Calu3 (cell line): Measurements from ENCODE around the gene ZCCHC8. TPM values are rescaled to one million over a fixed set of nuclear protein-coding genes. Genes with fewer than 3 reads are reported as not detected.

Experiments
- BruUV-seq: library from RNA; stranded (reverse); fragments of 400-500 nt; replicated peaks from 2 replicates; lab custom pipeline; 2021; lab: Mats Ljungman, UMichigan
- CTCF ChIA-PET: fragments of 300-600 bp; sonication (Branson Sonifier 250); formaldehyde crosslinking; loops from one replicate; lab custom pipeline; 2022; ENCODE audit warnings: antibody characterized with exemption; lab: Charles Lee
- DNase-seq: peaks from one replicate; pipeline ENCODE4 v3.0.0; 2022
- H3K27ac Mint-ChIP-seq: one replicate; pipeline ENCODE4 v1.8.0; 2022; ENCODE audit warnings: mixed read lengths; ENCODE audit not compliant: unreplicated experiment
- H3K27me3 Mint-ChIP-seq: one replicate; pipeline ENCODE4 v1.8.0; 2022; ENCODE audit warnings: mixed read lengths; ENCODE audit not compliant: unreplicated experiment
- H3K36me3 Mint-ChIP-seq: one replicate; pipeline ENCODE4 v1.8.0; 2022; ENCODE audit warnings: mild to moderate bottlenecking, moderate library complexity, mixed read lengths; ENCODE audit not compliant: insufficient read depth, unreplicated experiment
- H3K4me1 Mint-ChIP-seq: one replicate; pipeline ENCODE4 v1.8.0; 2022; ENCODE audit warnings: mild to moderate bottlenecking, low read depth, mixed read lengths; ENCODE audit not compliant: unreplicated experiment
- H3K4me3 Mint-ChIP-seq: one replicate; pipeline ENCODE4 v1.8.0; 2022; ENCODE audit warnings: mild to moderate bottlenecking, low read depth, moderate library complexity, mixed read lengths; ENCODE audit not compliant: unreplicated experiment
- H3K9me3 Mint-ChIP-seq: one replicate; pipeline ENCODE4 v1.8.0; 2022; ENCODE audit warnings: low read depth, mixed read lengths; ENCODE audit not compliant: unreplicated experiment
- intact Hi-C: fragments of 100-400 bp; cut with micrococcal nuclease; formaldehyde crosslinking; loops from one replicate; pipeline ENCODE4 v1.10.0; 2022; ENCODE audit not compliant: unreplicated experiment
- total RNA-seq: library from RNA; stranded (reverse); gene quantifications from 2 replicates; pipeline ENCODE4 v1.2.3, GENCODE V29; 2022
- TF ChIP-seq, protein P1 (sequence below): fragments of 200-600 bp; IDR thresholded peaks from one replicate; pipeline ENCODE4 v1.8.0; 2022; ENCODE audit warnings: antibody characterized with exemption; ENCODE audit not compliant: unreplicated experiment

The ZCCHC8 gene
- total RNA-seq, 1 experiment from 2014 or later, result 46.6 TPM

DNA sequence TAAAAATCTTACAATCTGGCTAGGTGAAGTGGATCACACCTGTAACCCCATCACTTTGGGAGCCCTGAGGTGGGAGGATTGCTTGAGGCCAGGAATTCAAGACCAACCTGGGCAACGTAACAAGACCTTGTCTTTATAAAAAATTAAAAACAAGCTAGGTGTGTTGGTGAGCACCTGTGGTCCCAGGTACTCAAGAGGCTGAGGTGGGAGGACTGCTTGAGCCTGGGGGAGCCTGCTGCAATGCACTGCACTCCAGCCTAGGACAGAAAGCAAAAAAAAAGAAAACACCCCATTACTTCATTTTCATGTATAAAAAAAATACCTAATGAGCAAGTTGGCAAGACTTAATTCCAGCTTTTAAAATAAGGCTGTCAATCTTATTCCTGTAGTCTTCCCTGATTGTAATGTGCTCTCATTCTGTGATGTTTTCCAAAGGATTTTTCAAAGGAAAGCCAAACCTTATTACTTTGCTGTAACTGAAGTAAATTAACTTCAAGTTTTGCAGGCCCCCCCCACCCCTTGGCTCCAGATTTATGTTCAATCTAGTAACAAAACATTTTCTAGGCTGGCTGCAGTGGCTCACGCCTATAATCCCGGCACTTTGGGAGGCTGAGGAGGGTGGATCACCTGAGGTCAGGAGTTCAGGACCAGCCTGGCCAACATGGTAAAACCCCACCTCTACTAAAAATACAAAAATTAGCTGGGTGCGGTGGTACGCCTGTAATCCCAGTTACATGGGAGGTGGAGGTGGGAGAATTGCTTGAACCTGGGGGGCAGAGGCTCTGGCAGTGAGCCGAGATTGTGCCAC lies 3.3 kb upstream of the ZCCHC8 start:
- Mint-ChIP-seq H3K4me3 (no peak overlapping the region), H3K9me3 (no peaks in the 10 kb centered on the region), H3K27ac (peak overlapping the region; percentile 23), H3K4me1 (peaks cover 16% of the 10 kb centered on the region), H3K27me3 (no peaks in the 10 kb centered on the region), H3K36me3 (peaks cover 87% of the 10 kb centered on the region)
- intact Hi-C loops, result no loop called here
- no TSS peak for BruUV-seq
- TF ChIP-seq, protein P1, sequence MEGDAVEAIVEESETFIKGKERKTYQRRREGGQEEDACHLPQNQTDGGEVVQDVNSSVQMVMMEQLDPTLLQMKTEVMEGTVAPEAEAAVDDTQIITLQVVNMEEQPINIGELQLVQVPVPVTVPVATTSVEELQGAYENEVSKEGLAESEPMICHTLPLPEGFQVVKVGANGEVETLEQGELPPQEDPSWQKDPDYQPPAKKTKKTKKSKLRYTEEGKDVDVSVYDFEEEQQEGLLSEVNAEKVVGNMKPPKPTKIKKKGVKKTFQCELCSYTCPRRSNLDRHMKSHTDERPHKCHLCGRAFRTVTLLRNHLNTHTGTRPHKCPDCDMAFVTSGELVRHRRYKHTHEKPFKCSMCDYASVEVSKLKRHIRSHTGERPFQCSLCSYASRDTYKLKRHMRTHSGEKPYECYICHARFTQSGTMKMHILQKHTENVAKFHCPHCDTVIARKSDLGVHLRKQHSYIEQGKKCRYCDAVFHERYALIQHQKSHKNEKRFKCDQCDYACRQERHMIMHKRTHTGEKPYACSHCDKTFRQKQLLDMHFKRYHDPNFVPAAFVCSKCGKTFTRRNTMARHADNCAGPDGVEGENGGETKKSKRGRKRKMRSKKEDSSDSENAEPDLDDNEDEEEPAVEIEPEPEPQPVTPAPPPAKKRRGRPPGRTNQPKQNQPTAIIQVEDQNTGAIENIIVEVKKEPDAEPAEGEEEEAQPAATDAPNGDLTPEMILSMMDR, result no peak
- CTCF ChIA-PET, result interaction anchor here (0.5 to 0.8 kb wide), 2 partner anchors 195 to 1265 kb away, joined by 3 read pairs; no protein-coding TSS in a partner anchor
- DNase-seq, result no peak

DNA sequence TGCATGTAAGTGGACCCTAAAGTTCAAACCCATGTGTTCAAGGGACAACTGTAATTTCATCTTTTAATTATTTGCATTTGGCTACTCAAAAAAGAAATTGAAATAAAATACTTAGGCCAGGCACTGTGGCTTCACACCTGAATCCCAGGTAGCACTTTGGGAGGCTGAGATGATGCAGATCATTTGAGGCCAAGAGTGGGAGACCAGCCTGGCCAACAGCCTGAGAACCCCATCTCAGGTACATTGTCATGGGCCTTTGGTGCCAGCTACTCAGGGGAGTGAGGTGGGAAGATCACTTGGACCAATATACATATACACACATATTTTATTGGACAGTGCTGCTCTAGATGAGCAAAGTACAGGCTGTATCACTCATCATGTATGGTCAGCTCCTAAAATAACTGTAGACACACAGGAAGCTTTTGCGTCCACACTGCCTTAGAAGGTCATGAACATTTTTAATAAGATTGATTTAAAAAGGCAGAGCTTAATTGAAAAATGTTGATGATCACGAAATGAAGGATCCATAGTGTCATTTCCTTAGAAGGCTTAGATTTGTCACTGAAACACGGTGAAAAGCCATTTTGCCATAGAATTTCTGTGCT lies 2.5 kb upstream of the ZCCHC8 start:
- BruUV-seq, result no TSS peak

DNA sequence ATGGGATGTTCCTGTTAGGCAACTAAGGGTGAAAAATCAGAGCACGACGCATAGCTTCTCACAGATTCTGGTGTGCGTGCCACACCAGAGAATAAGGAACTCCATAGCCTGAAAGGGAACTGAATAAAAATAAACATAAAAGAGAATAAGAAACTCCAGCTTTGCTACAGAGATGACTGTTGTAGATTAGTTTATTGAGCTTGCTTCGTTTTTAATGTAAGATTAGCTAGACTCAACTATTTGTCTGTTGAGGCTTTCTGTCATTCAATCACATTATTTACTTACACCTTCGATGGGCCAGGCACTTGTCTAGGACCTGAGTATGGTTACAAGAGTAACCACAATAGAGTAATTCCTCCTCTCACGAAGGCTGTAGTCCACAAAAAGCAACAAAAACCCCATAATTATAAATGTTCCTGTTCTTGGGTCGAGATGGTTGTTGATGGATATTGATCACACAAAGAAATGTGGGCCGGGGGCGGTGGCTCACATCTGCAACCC lies 807 bp upstream of the ZCCHC8 start:
- TF ChIP-seq, protein P1, result no peak
- H3K4me3 Mint-ChIP-seq, result peak overlapping the region; percentile 94
- no TSS peak for BruUV-seq
- no peak for DNase-seq
- peak overlapping the region; percentile 69 for H3K27ac Mint-ChIP-seq
- H3K36me3 Mint-ChIP-seq, result peaks cover 75% of the 10 kb centered on the region
- CTCF ChIA-PET, result interaction anchor here (0.7 to 2.3 kb wide), 5 partner anchors 23 to 276 kb away, joined by 3 to 13 read pairs (median 4); partner anchors contain the start of gene DIABLO
- intact Hi-C loops, result no loop called here
- H3K9me3 Mint-ChIP-seq, result no peaks in the 10 kb centered on the region
- H3K27me3 Mint-ChIP-seq, result no peaks in the 10 kb centered on the region
- peaks cover 16% of the 10 kb centered on the region for H3K4me1 Mint-ChIP-seq

More for the DNA sequence above, 2.5 kb upstream of the ZCCHC8 start:
- DNase-seq, result no peak
- Mint-ChIP-seq H3K27ac (peak overlapping the region; percentile 23), H3K27me3 (no peaks in the 10 kb centered on the region), H3K4me3 (no peak overlapping the region), H3K4me1 (peaks cover 16% of the 10 kb centered on the region), H3K9me3 (no peaks in the 10 kb centered on the region), H3K36me3 (peaks cover 84% of the 10 kb centered on the region)
- TF ChIP-seq, protein P1, result no peak
- CTCF ChIA-PET, result interaction anchor here (0.5 kb wide), 1 partner anchor 1266 kb away, joined by 3 read pairs; no protein-coding TSS in a partner anchor
- intact Hi-C loops, result no loop called here

DNA sequence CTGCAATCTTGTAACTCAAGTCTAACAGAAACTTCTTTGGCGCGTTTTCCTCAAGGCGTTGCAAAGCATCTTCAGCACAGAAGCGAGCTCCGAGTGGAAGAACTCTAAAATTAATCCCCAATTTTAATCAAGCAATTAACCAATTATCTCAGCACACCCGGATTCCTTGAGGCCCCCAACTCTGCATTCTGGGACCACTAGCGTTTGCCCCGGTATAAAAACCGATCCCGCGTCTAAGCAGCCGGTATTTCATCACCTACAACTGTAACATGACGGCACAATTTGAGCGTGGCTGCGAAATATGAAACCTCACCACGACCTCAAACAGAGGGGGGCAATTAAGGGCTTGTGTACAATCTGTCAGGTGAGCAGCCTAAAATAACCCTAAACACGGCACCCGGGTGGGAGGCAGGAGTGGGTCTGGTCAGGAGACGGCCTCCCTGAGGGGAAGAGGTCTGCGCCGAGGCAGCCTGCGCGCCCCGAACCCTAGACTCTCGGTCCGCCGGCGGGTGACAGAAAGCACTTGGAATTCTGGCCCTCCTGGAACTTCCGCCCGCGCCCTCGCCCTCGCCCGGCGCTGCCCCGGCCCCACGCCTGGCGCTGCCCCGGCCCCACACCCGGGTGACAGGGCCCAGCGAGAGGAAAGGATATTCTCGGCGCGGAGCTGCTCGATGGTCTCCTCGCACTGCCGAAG lies 594 bp downstream of the ZCCHC8 start:
- H3K4me3 Mint-ChIP-seq, result peak overlapping the region; percentile 94
- CTCF ChIA-PET, result interaction anchor here (0.5 to 2.3 kb wide), 8 partner anchors 28 to 795 kb away, joined by 3 to 13 read pairs (median 4); partner anchors contain the start of gene B3GNT4
- TF ChIP-seq, protein P1, result no peak
- peak; percentile 61 for DNase-seq
- intact Hi-C loops, result no loop called here
- no peaks in the 10 kb centered on the region for H3K27me3 Mint-ChIP-seq
- no peaks in the 10 kb centered on the region for H3K9me3 Mint-ChIP-seq
- peak overlapping the region; percentile 69 for H3K27ac Mint-ChIP-seq
- BruUV-seq, result TSS peak; percentile 35
- H3K36me3 Mint-ChIP-seq, result peaks cover 68% of the 10 kb centered on the region
- peaks cover 16% of the 10 kb centered on the region for H3K4me1 Mint-ChIP-seq
